Peyer's patch (tissue), 4 donors: ENCODE data around the gene SCARB1.

ENCODE experiments used
- CTCF ChIP-seq, 6 experiments: fragments of 450-650 bp in 4 of 6; fragments of 200-600 bp in 2 of 6; sonication (generic) in 1 of 6; IDR thresholded peaks; one replicate each; pipeline ENCODE4 v1.5.1; 2017 to 2019; ENCODE audit warnings: antibody characterized with exemption in 6 of 6, mild to moderate bottlenecking in 3 of 6, moderate library complexity in 1 of 6
- POLR2A ChIP-seq, 2 donors: fragments of 450-650 bp; IDR thresholded peaks; one replicate each; pipeline ENCODE4 v1.5.1; 2017; ENCODE audit warnings: antibody characterized with exemption in 2 of 2, mild to moderate bottlenecking in 2 of 2, moderate library complexity in 2 of 2

- TF ChIP-seq CTCF (IDR thresholded peaks at IDR 0.05): no peak
- TF ChIP-seq POLR2A (IDR thresholded peaks at IDR 0.05): no peak
Observed at GRCh38 chr12:124800506-124800905, 63.2 kb downstream of the SCARB1 start.
